ENCODE measurements around the gene N4BP2.
"Not testable (repeated sequence)": the region's sequence is repeated elsewhere in the genome, so short reads cannot be mapped to it uniquely, and the experiment has no call there.

The N4BP2 gene

GRCh38 chr4:40140196-40140595 lies 83.5 kb downstream of the N4BP2 start:
- FAIRE-seq: no peak
- TF ChIP-seq POLR2AphosphoS5 (IDR thresholded peaks at IDR 0.05; ENCODE audit: low read depth, low read length) (no peak), TAF1 (IDR thresholded peaks at IDR 0.05; ENCODE audit: borderline replicate concordance, low read depth, low read length) (no peak), POLR2A (IDR thresholded peaks at IDR 0.05; ENCODE audit: low read depth, low read length) (no peak)
- no peak for DNase-seq (ENCODE audit: insufficient read length)

- FAIRE-seq; DNase-seq (ENCODE audit: insufficient read length): not testable (repeated sequence)
Measured at GRCh38 chr4:40140597-40140996, 83.9 kb downstream of the N4BP2 start.

GRCh38 chr4:40143926-40144508 lies 87.4 kb downstream of the N4BP2 start:
- FAIRE-seq (peak; percentile 17), DNase-seq (ENCODE audit: insufficient read length) (no peak)
- TF ChIP-seq TAF1 (IDR thresholded peaks at IDR 0.05; ENCODE audit: borderline replicate concordance, low read depth, low read length) (no peak), POLR2A (IDR thresholded peaks at IDR 0.05; ENCODE audit: low read depth, low read length) (no peak), POLR2AphosphoS5 (IDR thresholded peaks at IDR 0.05; ENCODE audit: low read depth, low read length) (no peak)

- FAIRE-seq: peak; percentile 27
- DNase-seq (ENCODE audit: insufficient read length): no peak
- TF ChIP-seq POLR2AphosphoS5 (IDR thresholded peaks at IDR 0.05; ENCODE audit: low read depth, low read length): no peak
Measured at GRCh38 chr4:40144716-40145115, 88.1 kb downstream of the N4BP2 start.

- DNase-seq (ENCODE audit: insufficient read length); FAIRE-seq: not testable (repeated sequence)
Measured at GRCh38 chr4:40147490-40147889, 90.8 kb downstream of the N4BP2 start.

- peak; percentile 97 for FAIRE-seq
Measured at GRCh38 chr4:40149960-40150385, 93.3 kb downstream of the N4BP2 start.

GRCh38 chr4:40150932-40151331 lies 94.3 kb downstream of the N4BP2 start:
- FAIRE-seq (peak; percentile 36), DNase-seq (ENCODE audit: insufficient read length) (no peak)
- no peak for TF ChIP-seq TAF1 (IDR thresholded peaks at IDR 0.05; ENCODE audit: borderline replicate concordance, low read depth, low read length)
- no peak for TF ChIP-seq POLR2AphosphoS5 (IDR thresholded peaks at IDR 0.05; ENCODE audit: low read depth, low read length)
- TF ChIP-seq POLR2A (IDR thresholded peaks at IDR 0.05; ENCODE audit: low read depth, low read length): no peak

More at GRCh38 chr4:40149960-40150385, 93.3 kb downstream of the N4BP2 start:
- TF ChIP-seq POLR2A (IDR thresholded peaks at IDR 0.05; ENCODE audit: low read depth, low read length) (no peak), POLR2AphosphoS5 (IDR thresholded peaks at IDR 0.05; ENCODE audit: low read depth, low read length) (no peak), TAF1 (IDR thresholded peaks at IDR 0.05; ENCODE audit: borderline replicate concordance, low read depth, low read length) (no peak)
- DNase-seq (ENCODE audit: insufficient read length): no peak

- DNase-seq (ENCODE audit: insufficient read length) (no peak), FAIRE-seq (no peak)
- no peak for TF ChIP-seq POLR2AphosphoS5 (IDR thresholded peaks at IDR 0.05; ENCODE audit: low read depth, low read length)
- TF ChIP-seq POLR2A (IDR thresholded peaks at IDR 0.05; ENCODE audit: low read depth, low read length): no peak
- no peak for TF ChIP-seq TAF1 (IDR thresholded peaks at IDR 0.05; ENCODE audit: borderline replicate concordance, low read depth, low read length)
Measured at GRCh38 chr4:40152637-40153036, 96.0 kb downstream of the N4BP2 start.

- no peak for FAIRE-seq
Measured at GRCh38 chr4:40157436-40157835, 100.8 kb downstream of the N4BP2 start.

GRCh38 chr4:40160258-40160657 lies 103.6 kb downstream of the N4BP2 start:
- FAIRE-seq (peak; percentile 14), DNase-seq (ENCODE audit: insufficient read length) (no peak)
- no peak for TF ChIP-seq POLR2AphosphoS5 (IDR thresholded peaks at IDR 0.05; ENCODE audit: low read depth, low read length)
- TF ChIP-seq POLR2A (IDR thresholded peaks at IDR 0.05; ENCODE audit: low read depth, low read length): no peak
- TF ChIP-seq TAF1 (IDR thresholded peaks at IDR 0.05; ENCODE audit: borderline replicate concordance, low read depth, low read length): no peak

More at GRCh38 chr4:40157436-40157835, 100.8 kb downstream of the N4BP2 start:
- DNase-seq (ENCODE audit: insufficient read length): no peak
- TF ChIP-seq POLR2A (IDR thresholded peaks at IDR 0.05; ENCODE audit: low read depth, low read length) (no peak), TAF1 (IDR thresholded peaks at IDR 0.05; ENCODE audit: borderline replicate concordance, low read depth, low read length) (no peak), POLR2AphosphoS5 (IDR thresholded peaks at IDR 0.05; ENCODE audit: low read depth, low read length) (no peak)

- DNase-seq (ENCODE audit: insufficient read length) (no peak), FAIRE-seq (no peak)
- no peak for TF ChIP-seq POLR2AphosphoS5 (IDR thresholded peaks at IDR 0.05; ENCODE audit: low read depth, low read length)
- no peak for TF ChIP-seq TAF1 (IDR thresholded peaks at IDR 0.05; ENCODE audit: borderline replicate concordance, low read depth, low read length)
- TF ChIP-seq POLR2A (IDR thresholded peaks at IDR 0.05; ENCODE audit: low read depth, low read length): no peak
Measured at GRCh38 chr4:40164459-40164858, 107.8 kb downstream of the N4BP2 start.

GRCh38 chr4:40165916-40166315 lies 109.3 kb downstream of the N4BP2 start:
- no peak for DNase-seq (ENCODE audit: insufficient read length)
- TF ChIP-seq TAF1 (IDR thresholded peaks at IDR 0.05; ENCODE audit: borderline replicate concordance, low read depth, low read length): no peak
- no peak for FAIRE-seq

- no peak for TF ChIP-seq POLR2AphosphoS5 (IDR thresholded peaks at IDR 0.05; ENCODE audit: low read depth, low read length)
- no peak for TF ChIP-seq TAF1 (IDR thresholded peaks at IDR 0.05; ENCODE audit: borderline replicate concordance, low read depth, low read length)
- TF ChIP-seq POLR2A (IDR thresholded peaks at IDR 0.05; ENCODE audit: low read depth, low read length): no peak
- no peak for DNase-seq (ENCODE audit: insufficient read length)
- FAIRE-seq: no peak
Measured at GRCh38 chr4:40168070-40168469, 111.4 kb downstream of the N4BP2 start.

Data from GM12892 (cell line).